ENCODE data around the gene TM4SF4. TPM values are rescaled to one million over a fixed set of nuclear protein-coding genes. Genes with fewer than 3 reads are reported as not detected.

TM4SF4 gene
- total and polyA plus RNA-seq, 2 experiments from 2014 or later: 0.46 TPM; not detected in 1

GRCh38 chr3:149462051-149462450, 12.4 kb upstream of the TM4SF4 start:
- H3K27ac ChIP-seq: no peak overlapping the region
- DNase-seq (ENCODE audit: low read depth in 1 of 2, low spot score in 1 of 2): no peak
- no peaks in the 10 kb centered on the region for H3K36me3 ChIP-seq
- no peaks in the 10 kb centered on the region for H3K27me3 ChIP-seq
- no peak overlapping the region for H3K4me3 ChIP-seq
- no peaks in the 10 kb centered on the region for H3K4me1 ChIP-seq (ENCODE audit: low read depth)
- TF ChIP-seq CTCF (IDR thresholded peaks at IDR 0.05; ENCODE audit: low read depth, low read length): no peak
- H3K9me3 ChIP-seq (ENCODE audit: low read depth): no peaks in the 10 kb centered on the region

- Histone ChIP-seq H3K27ac (no peak overlapping the region), H3K4me3 (no peak overlapping the region), H3K36me3 (no peaks in the 10 kb centered on the region), H3K4me1 (ENCODE audit: low read depth) (no peaks in the 10 kb centered on the region), H3K27me3 (no peaks in the 10 kb centered on the region), H3K9me3 (ENCODE audit: low read depth) (no peaks in the 10 kb centered on the region)
- TF ChIP-seq CTCF (IDR thresholded peaks at IDR 0.05; ENCODE audit: low read depth, low read length): no peak
- DNase-seq (ENCODE audit: low read depth in 1 of 2, low spot score in 1 of 2): no peak
Measured at GRCh38 chr3:149462581-149463011, 11.9 kb upstream of the TM4SF4 start.

- H3K9me3 ChIP-seq (ENCODE audit: low read depth): no peaks in the 10 kb centered on the region
- no peak overlapping the region for H3K4me3 ChIP-seq
- H3K4me1 ChIP-seq (ENCODE audit: low read depth): no peaks in the 10 kb centered on the region
- H3K36me3 ChIP-seq: no peaks in the 10 kb centered on the region
- no peak for TF ChIP-seq CTCF (IDR thresholded peaks at IDR 0.05; ENCODE audit: low read depth, low read length)
- H3K27me3 ChIP-seq: no peaks in the 10 kb centered on the region
- H3K27ac ChIP-seq: no peak overlapping the region
- no peak for DNase-seq (ENCODE audit: low read depth in 1 of 2, low spot score in 1 of 2)
Measured at GRCh38 chr3:149463921-149464320, 10.6 kb upstream of the TM4SF4 start.

- Histone ChIP-seq H3K36me3 (no peaks in the 10 kb centered on the region), H3K4me3 (no peak overlapping the region), H3K27ac (no peak overlapping the region), H3K9me3 (ENCODE audit: low read depth) (no peaks in the 10 kb centered on the region), H3K4me1 (ENCODE audit: low read depth) (no peaks in the 10 kb centered on the region), H3K27me3 (no peaks in the 10 kb centered on the region)
- DNase-seq (ENCODE audit: low read depth in 1 of 2, low spot score in 1 of 2): no peak
- TF ChIP-seq CTCF (IDR thresholded peaks at IDR 0.05; ENCODE audit: low read depth, low read length): no peak
Measured at GRCh38 chr3:149464542-149465328, 9.8 kb upstream of the TM4SF4 start.

GRCh38 chr3:149465351-149465883, 9.1 kb upstream of the TM4SF4 start:
- Histone ChIP-seq H3K4me3 (no peak overlapping the region), H3K9me3 (ENCODE audit: low read depth) (no peaks in the 10 kb centered on the region), H3K36me3 (no peaks in the 10 kb centered on the region), H3K27ac (no peak overlapping the region), H3K27me3 (no peaks in the 10 kb centered on the region), H3K4me1 (ENCODE audit: low read depth) (no peaks in the 10 kb centered on the region)
- DNase-seq (ENCODE audit: low read depth in 1 of 2, low spot score in 1 of 2): no peak
- TF ChIP-seq CTCF (IDR thresholded peaks at IDR 0.05; ENCODE audit: low read depth, low read length): no peak

All from cardiac muscle cell (in vitro differentiated cells and primary cell).